Neural cell (in vitro differentiated cells): ENCODE data around the gene ANKIB1. TPM values are rescaled to one million over a fixed set of nuclear protein-coding genes. Genes with fewer than 3 reads are reported as not detected.

ENCODE experiments used
- H2AFZ ChIP-seq: fragments of 200-600, 300-800 bp; sonication (generic), shearing (Covaris generic); 2 replicates; pipeline ENCODE4 v1.6.0; 2014; ENCODE audit warnings: low read depth, mild to moderate bottlenecking, antibody characterized with exemption, low read length, moderate library complexity
- H3F3A ChIP-seq: fragments of 200-600 bp; shearing (Covaris generic); 2 replicates; pipeline ENCODE4 v1.6.1; 2016; ENCODE audit warnings: mild to moderate bottlenecking, moderate library complexity, mixed read lengths, antibody characterized with exemption, low read length; ENCODE audit not compliant: insufficient read depth, poor library complexity, severe bottlenecking
- H3K27ac ChIP-seq: fragments of 200-600, 300-800 bp; sonication (generic), shearing (Covaris generic); 2 replicates; pipeline ENCODE4 v1.5.1; 2014; ENCODE audit warnings: mild to moderate bottlenecking, low read length, moderate library complexity
- H3K27me3 ChIP-seq: fragments of 300-800, 200-600 bp; sonication (generic), shearing (Covaris generic); 2 replicates; pipeline ENCODE4 v1.6.0; 2014; ENCODE audit warnings: mild to moderate bottlenecking, low read depth, low read length, moderate library complexity; ENCODE audit not compliant: insufficient read depth
- H3K36me3 ChIP-seq: fragments of 300-800, 200-600 bp; sonication (generic), shearing (Covaris generic); 2 replicates; pipeline ENCODE4 v1.5.1; 2014; ENCODE audit warnings: mild to moderate bottlenecking, antibody characterized with exemption, low read length, moderate library complexity; ENCODE audit not compliant: insufficient read depth
- H3K4me2 ChIP-seq: fragments of 300-800, 200-600 bp; sonication (generic), shearing (Covaris generic); 2 replicates; pipeline ENCODE4 v1.6.0; 2014; ENCODE audit warnings: mild to moderate bottlenecking, low read length
- H3K4me3 ChIP-seq: fragments of 300-800, 200-600 bp; sonication (generic), shearing (Covaris generic); 2 replicates; pipeline ENCODE4 v1.5.1; 2014; ENCODE audit warnings: mild to moderate bottlenecking, low read length, moderate library complexity
- H3K79me2 ChIP-seq: fragments of 200-600 bp; shearing (Covaris generic); replicated peaks from 2 replicates; pipeline ENCODE4 v1.6.0; 2014; ENCODE audit warnings: mild to moderate bottlenecking, low read length, moderate library complexity; ENCODE audit not compliant: insufficient read depth
- H3K9ac ChIP-seq: fragments of 300-800, 200-600 bp; sonication (generic), shearing (Covaris generic); 2 replicates; pipeline ENCODE4 v1.6.1; 2016; ENCODE audit warnings: mild to moderate bottlenecking, low read length, mixed read lengths
- H3K9me2 ChIP-seq: fragments of 200-600 bp; shearing (Covaris generic); 2 replicates; pipeline ENCODE4 v1.6.1; 2016; ENCODE audit warnings: mild to moderate bottlenecking, low read length, mixed read lengths; ENCODE audit not compliant: insufficient read depth
- H3K9me3 ChIP-seq: fragments of 200-600, 300-800 bp; sonication (generic), shearing (Covaris generic); 2 replicates; pipeline ENCODE4 v1.6.1; 2016; ENCODE audit warnings: mild to moderate bottlenecking, mixed run types, low read length, moderate library complexity, mixed read lengths
- H4K20me1 ChIP-seq: fragments of 200-600 bp; shearing (Covaris generic); 2 replicates; pipeline ENCODE4 v1.6.1; 2016; ENCODE audit warnings: mild to moderate bottlenecking, mixed run types; ENCODE audit not compliant: insufficient read depth
- CTCF ChIP-seq: fragments of 450-650 bp; IDR thresholded peaks from 2 replicates; pipeline ENCODE4 v1.5.1; 2014; ENCODE audit warnings: antibody characterized with exemption, mild to moderate bottlenecking, moderate library complexity; ENCODE audit not compliant: poor library complexity, severe bottlenecking
- EP300 ChIP-seq: fragments of 450-650 bp; conservative IDR thresholded peaks from 2 replicates; pipeline ENCODE4 v1.6.1; 2014; ENCODE audit warnings: antibody characterized with exemption, mild to moderate bottlenecking, moderate library complexity; ENCODE audit not compliant: poor library complexity, severe bottlenecking
- EZH2 ChIP-seq: fragments of 200-600, 300-800 bp; shearing (Covaris generic), sonication (generic); IDR thresholded peaks from 2 replicates; pipeline ENCODE4 v1.6.1; 2014; ENCODE audit warnings: antibody characterized with exemption, low read length, borderline replicate concordance, mild to moderate bottlenecking; ENCODE audit not compliant: insufficient read depth, poor library complexity, severe bottlenecking
- MXI1 ChIP-seq: fragments of 450-650 bp; conservative IDR thresholded peaks from 2 replicates; pipeline ENCODE4 v1.6.1; 2014; ENCODE audit warnings: antibody characterized with exemption, mild to moderate bottlenecking; ENCODE audit not compliant: poor library complexity, severe bottlenecking
- POLR2AphosphoS5 ChIP-seq: IDR thresholded peaks from 2 replicates; pipeline ENCODE4 v1.6.1; 2012
- RAD21 ChIP-seq: fragments of 450-650 bp; conservative IDR thresholded peaks from 2 replicates; pipeline ENCODE4 v1.6.1; 2014; ENCODE audit warnings: antibody characterized with exemption, mild to moderate bottlenecking, moderate library complexity
- SMC3 ChIP-seq: fragments of 450-650 bp; conservative IDR thresholded peaks from 2 replicates; pipeline ENCODE4 v1.6.1; 2014; ENCODE audit warnings: antibody characterized with exemption, mild to moderate bottlenecking, moderate library complexity; ENCODE audit not compliant: poor library complexity
- TAF1 ChIP-seq: IDR thresholded peaks from 2 replicates; pipeline ENCODE4 v1.6.1; 2012; ENCODE audit warnings: low read depth
- polyA plus RNA-seq: library from polyadenylated mRNA; depleted of rRNA; stranded (reverse); fragments of >200 nt; gene quantifications from 2 replicates; pipeline ENCODE4 v1.2.3, GENCODE V29; 2014
- TF ChIP-seq, protein P1 (sequence below): IDR thresholded peaks from 2 replicates; pipeline ENCODE4 v1.6.1; 2012; ENCODE audit warnings: borderline replicate concordance

Gene ANKIB1
- polyA plus RNA-seq, 1 donor from 2014 or later = 83.0 TPM

DNA sequence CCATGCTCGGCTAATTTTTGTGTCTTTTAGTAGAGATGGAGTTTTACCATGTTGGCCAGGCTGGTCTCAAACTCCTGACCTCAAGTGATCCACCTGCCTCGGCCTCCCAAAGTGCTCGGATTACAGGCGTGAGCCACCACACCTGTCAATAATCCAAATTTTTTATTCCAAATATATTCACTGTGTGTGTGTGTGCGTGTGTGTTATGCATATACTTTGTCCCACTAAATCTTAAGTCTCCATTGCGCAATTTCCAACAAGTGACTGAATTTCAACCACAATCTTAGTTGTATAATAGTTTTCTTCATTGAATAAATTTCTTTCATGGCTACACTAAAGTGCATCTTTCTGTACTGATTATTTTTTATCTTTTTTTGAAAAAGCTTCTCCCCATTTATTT, 2.8 kb upstream of the ANKIB1 start:
- H3K36me3 ChIP-seq = peaks cover 4% of the 10 kb centered on the region
- H3K9ac ChIP-seq = no peak overlapping the region
- H3K27me3 ChIP-seq = no peaks in the 10 kb centered on the region
- H3K79me2 ChIP-seq = peaks cover 37% of the 10 kb centered on the region
- H2AFZ ChIP-seq = no peak overlapping the region
- H3K27ac ChIP-seq = no peak overlapping the region
- H4K20me1 ChIP-seq = no peaks in the 10 kb centered on the region
- no peaks in the 10 kb centered on the region for H3K9me3 ChIP-seq
- H3K9me2 ChIP-seq = no peaks in the 10 kb centered on the region
- no peak overlapping the region for H3K4me2 ChIP-seq
- TF ChIP-seq TAF1 (no peak), CTCF (no peak), EZH2 (no peak), MXI1 (no peak), EP300 (no peak), SMC3 (no peak), POLR2AphosphoS5 (no peak)
- TF ChIP-seq, protein P1, sequence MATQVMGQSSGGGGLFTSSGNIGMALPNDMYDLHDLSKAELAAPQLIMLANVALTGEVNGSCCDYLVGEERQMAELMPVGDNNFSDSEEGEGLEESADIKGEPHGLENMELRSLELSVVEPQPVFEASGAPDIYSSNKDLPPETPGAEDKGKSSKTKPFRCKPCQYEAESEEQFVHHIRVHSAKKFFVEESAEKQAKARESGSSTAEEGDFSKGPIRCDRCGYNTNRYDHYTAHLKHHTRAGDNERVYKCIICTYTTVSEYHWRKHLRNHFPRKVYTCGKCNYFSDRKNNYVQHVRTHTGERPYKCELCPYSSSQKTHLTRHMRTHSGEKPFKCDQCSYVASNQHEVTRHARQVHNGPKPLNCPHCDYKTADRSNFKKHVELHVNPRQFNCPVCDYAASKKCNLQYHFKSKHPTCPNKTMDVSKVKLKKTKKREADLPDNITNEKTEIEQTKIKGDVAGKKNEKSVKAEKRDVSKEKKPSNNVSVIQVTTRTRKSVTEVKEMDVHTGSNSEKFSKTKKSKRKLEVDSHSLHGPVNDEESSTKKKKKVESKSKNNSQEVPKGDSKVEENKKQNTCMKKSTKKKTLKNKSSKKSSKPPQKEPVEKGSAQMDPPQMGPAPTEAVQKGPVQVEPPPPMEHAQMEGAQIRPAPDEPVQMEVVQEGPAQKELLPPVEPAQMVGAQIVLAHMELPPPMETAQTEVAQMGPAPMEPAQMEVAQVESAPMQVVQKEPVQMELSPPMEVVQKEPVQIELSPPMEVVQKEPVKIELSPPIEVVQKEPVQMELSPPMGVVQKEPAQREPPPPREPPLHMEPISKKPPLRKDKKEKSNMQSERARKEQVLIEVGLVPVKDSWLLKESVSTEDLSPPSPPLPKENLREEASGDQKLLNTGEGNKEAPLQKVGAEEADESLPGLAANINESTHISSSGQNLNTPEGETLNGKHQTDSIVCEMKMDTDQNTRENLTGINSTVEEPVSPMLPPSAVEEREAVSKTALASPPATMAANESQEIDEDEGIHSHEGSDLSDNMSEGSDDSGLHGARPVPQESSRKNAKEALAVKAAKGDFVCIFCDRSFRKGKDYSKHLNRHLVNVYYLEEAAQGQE = no peak
- no peaks in the 10 kb centered on the region for H3F3A ChIP-seq
- H3K4me3 ChIP-seq = no peak overlapping the region

- TF ChIP-seq, protein P1 = no peak
- no peak for TF ChIP-seq RAD21
- Histone ChIP-seq H3K79me2 (peaks cover 56% of the 10 kb centered on the region), H3K36me3 (no peaks in the 10 kb centered on the region), H4K20me1 (no peaks in the 10 kb centered on the region), H3K4me3 (peak overlapping the region; percentile 89), H3K27me3 (no peaks in the 10 kb centered on the region), H3K9ac (peak overlapping the region; percentile 82), H3F3A (no peaks in the 10 kb centered on the region), H2AFZ (peak overlapping the region; percentile 98), H3K9me3 (no peaks in the 10 kb centered on the region), H3K4me2 (peak overlapping the region; percentile 86), H3K27ac (peak overlapping the region; percentile 83), H3K9me2 (no peaks in the 10 kb centered on the region)
Observed at GRCh38 chr7:92244808-92245486, 827 bp upstream of the ANKIB1 start.
